NCI-H1092 treated with DMSO at 0.1 percent for 48 hours (cell line): ENCODE data around the gene KHK.
"Not testable (repeated sequence)": the region's sequence is repeated elsewhere in the genome, so short reads cannot be mapped to it uniquely, and the experiment has no call there.

ENCODE experiments used
- DNase-seq: peaks from one replicate; lab custom pipeline; 2025; lab: John Stamatoyannopoulos, UW

The KHK gene

DNA sequence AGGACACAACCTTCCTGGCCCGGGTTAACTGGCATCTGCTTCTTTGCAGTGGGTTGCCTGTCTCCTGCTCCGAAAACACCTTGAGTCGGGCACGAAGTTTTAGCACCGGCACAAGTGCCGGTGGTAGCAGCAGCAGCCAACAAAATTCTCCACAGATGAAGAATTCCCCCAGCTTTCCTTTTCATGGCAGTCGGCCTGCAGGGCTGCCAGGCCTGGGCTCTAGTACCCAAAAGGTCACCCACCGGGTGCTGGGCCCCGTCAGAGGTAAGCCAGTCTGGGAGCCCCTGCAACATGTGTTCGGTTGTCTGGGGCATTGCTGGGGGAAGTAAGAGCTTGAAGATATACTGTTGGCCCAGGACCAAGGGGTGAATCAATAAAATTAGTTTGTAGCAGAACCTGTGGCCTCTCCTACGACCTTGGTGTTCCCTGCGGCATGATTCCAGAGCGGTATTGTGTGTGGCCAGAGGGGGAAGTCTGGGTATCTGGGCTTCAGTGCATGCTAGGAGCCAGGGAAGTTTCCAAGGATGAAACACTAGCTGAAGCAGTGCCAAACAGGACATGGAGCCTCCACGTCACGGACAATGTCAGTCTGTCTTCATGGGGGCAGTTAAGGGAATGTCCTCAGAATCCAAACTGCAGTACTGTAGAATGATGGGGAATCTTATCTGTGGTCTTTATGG, 27.3 kb upstream of the KHK start:
- no peak for DNase-seq

DNA sequence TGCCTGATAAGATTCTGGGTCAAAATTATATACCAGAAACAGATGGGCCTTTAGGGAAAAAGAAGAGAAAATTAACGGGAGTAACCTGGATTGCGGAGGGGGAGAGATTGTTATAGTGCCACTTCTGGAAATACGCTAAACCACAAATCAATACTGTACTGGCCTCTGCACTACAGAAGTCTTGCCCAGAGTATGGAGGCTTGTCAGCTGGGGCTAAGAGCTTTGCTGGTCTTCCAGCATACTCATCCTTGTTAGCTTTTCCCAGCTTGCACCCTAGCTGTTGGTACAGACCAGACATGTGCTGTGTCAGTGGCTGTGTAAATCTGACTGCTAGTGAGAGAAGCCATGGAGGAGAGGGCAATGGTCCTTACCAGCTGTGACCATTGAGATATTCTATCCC, 26.2 kb upstream of the KHK start:
- DNase-seq = no peak

DNA sequence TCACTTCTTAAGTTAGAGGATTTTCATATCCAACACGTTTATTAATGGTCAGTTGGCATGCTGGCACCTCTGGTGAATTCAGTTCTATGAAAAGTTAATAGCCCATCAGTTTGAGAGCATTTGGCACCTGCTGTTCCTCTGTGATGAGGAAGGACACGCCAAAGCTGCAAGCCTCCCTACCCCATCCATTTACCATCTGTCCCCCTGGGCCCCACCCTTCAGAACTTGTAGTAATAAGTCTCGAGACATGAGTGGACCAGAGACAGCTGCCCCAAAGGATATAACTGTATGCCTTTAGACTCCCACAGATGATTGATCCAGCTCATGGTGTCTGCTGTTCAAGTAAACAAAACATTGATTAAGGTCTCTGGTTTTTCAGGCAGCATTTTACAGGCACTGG, 21.4 kb upstream of the KHK start:
- no peak for DNase-seq

DNA sequence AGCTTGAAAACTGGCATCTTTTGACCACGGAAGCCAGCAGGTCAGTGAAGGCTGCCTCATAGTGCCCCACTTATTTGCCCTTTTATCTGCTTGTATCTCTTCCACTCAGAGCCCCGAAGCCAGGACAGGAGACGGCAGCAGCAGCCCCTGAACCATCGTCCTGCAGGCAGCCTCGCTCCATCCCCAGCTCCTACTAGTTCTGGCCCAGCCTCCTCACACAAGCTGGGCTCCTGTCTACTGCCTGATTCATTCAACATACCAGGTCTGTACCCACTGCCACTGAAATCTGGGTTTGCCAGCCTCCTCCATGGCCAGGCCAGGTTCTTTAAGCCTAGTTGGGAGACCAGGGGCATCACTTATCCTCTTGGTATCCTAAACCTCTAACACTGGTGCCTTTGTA, 19.2 kb upstream of the KHK start:
- DNase-seq = no peak

DNA sequence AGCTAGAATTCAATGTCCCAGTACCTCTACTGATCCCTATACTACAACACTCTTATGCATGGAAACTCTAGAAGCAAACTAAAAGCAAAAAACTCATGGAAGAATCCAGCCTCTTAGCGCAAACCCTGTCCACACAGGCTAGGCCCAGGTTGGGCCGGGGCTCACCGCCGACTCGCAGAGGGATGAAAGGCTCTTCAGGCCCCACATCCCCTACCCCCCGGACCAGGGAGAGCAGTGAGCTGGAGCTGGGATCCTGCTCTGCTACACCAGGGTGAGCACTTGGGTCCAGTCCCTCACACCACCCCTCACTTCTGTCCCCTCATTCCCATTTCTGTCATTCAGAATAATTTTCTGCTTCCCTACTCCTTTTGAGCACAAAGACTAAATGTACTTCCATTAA, 17.1 kb upstream of the KHK start:
- no peak for DNase-seq

DNA sequence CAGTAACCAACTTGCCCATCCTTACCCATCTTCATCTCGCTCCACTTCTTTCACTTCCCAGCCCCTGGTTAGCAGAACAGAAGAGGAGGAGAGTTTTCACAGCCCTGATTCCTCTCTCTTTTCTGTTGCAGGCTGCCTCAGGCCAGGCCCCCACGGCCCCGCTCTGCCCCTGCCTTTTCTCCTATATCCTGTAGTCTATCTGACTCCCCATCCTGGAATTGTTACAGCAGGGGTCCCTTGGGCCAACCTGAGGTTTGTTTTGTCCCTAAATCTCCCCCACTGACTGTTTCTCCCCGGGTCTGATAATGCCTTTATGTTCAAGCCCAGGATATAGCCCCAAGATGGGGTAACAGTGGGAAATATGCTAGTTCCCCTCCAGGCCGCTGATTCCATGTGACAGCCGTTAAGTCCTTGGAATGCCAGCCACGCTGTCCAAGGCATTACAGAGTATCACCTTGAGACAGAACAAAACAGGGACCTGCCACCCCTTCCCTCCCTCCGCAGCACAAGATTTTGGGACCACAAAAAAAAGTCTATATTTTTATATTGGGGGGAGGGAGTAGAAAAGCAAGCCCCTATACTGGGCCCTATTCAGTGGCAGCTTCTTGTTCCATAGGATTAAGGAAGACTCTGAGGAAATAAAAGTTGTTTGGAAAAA, 16.5 kb upstream of the KHK start:
- DNase-seq = no peak

DNA sequence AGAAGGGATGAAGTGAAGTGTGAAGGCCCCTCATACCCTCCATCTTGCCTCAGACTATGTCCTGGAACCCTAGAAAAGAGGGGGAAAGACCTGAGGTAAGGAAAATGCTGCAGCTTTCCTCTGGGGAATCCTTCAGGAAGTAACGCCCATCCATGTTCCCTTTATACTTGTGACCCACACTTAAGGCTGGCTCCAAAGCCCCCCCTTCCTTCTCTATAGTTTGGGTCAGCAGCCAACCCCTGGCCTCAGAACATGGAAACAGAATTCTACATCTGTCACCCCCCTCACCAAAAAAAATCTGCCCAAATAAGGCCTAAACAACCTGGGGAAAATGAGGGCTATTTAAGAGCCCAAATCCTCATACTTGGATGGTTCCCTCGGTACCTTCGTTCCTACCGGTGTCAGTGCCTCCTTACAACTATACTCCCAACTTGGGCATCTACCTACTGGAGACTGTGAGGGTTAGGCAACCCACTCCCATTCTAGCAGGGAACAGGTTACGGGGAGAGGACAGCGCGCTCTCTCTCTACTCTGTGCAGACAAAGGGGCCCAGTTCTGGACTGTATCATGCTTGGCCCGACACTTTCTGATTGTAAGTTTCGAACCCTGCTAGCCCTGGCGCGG, 15.8 kb upstream of the KHK start:
- DNase-seq = no peak

DNA sequence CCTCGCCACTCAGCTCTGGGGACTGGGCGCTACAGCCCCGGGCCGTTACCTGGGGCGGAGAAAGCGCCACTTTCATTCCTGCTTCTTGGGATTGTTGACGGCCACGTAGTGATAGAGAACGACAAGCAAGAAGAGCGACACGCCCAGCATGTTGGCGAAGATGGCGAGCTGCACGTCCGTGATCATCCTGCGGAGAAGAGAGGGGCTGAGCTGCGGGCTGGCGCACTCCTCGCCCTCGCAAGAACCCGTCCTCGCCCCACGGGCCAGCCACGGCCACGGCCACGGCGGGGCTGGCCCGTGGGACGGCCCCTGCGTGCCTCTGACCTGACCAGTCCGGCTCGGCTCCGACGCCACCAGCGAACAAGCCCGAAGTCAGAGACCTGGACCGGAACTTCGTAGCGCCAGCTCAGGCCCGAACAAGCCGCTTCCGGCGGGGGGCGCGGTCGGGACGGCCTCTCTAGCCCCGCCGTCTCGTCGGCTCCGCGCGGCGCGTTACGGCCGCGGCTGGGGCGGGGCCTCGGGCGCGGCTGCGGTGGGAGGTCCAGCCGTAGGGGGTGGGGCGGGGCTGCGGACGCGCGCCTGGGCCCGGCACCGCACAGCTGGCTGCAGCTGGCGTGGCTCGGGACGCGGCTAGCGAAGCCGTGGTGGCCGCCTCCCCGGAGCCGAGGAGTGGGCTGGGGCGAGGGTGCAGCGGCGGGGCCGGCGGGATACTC, 15.1 kb upstream of the KHK start, which contains the start of gene OST4:
Gene OST4, minus strand, starts transcription at position 378 of the 713 bp plus-strand sequence.
- DNase-seq = peak; percentile 70

DNA sequence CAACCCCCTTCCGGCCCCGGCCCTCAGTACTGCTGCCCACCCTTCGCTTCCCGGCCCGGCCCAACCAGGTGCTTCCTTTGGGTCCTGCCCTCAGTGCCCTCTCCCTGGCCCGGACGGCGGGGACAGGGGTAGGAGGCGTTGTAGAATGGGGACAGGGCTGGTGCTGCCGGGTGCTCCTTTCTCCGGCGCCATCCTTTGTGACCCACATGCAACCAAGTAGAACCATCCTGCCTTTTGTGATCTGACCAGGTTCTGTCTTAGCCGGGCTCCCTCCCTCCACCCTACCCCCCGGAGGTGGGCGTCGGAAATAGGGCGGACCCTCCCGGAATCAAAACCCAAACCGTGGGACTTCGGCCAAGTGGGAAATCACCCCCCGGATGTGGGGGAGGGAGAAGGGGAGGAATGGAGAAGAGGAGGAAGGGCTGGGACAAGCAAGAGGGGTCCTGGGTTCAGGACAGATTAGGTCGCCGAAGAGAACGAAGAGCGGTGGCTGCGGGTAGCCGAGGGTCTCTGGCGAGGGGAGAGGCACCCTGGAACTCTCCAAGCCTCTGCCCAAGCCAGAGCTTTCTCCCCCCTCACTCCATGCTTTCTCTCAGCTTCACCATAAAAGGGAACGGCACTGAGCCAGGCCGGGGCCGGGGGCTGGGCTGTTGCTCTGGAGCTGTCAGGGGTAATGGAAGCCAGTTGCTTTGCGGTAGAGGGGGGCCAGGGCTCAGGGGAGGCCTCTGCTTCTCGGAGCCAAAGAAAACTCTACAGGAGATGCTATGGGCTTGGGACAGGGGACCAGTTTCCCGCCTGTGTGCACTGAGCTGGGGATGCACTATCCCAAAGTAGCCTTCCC, 14.4 kb upstream of the KHK start:
- peak; percentile 26 for DNase-seq

DNA sequence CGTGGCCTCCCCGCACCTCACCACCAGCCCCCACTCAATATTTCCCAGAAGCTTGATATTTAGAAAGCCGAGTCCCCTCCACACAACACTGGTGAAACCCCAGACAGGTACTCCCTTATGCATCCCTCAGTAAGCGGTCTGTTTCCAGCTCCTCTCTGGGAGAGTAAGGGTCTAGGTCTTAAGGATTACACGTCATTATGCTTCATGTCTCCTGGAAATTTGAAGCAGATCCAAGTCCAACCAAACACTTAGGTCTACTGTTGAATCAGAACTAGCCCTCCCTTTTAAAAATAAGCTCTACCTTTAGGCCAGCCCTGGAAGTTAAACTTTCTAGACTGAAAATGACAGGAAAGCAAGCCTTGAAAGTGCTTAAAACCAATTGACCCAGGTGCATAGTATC, 13.7 kb upstream of the KHK start:
- no peak for DNase-seq

DNA sequence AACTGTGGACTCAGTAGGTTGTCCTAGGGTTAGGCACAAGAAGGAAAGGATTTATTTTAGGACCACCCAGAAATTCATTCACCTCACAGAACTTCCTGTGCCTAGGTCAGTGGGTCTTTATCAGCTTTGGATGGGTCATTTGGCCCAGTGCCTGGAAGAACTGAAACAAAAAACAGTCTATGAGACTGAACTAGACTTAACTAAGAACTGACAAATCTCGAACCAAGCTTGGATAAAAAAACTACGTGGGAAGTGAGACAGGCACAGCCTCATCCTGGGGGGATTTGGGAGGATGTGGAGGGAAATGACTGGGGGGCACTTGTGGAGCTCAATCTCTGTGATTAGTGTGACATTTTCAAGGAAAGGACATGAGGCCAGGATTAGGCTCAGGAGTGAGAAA, 12.8 kb upstream of the KHK start:
- DNase-seq = no peak

DNA sequence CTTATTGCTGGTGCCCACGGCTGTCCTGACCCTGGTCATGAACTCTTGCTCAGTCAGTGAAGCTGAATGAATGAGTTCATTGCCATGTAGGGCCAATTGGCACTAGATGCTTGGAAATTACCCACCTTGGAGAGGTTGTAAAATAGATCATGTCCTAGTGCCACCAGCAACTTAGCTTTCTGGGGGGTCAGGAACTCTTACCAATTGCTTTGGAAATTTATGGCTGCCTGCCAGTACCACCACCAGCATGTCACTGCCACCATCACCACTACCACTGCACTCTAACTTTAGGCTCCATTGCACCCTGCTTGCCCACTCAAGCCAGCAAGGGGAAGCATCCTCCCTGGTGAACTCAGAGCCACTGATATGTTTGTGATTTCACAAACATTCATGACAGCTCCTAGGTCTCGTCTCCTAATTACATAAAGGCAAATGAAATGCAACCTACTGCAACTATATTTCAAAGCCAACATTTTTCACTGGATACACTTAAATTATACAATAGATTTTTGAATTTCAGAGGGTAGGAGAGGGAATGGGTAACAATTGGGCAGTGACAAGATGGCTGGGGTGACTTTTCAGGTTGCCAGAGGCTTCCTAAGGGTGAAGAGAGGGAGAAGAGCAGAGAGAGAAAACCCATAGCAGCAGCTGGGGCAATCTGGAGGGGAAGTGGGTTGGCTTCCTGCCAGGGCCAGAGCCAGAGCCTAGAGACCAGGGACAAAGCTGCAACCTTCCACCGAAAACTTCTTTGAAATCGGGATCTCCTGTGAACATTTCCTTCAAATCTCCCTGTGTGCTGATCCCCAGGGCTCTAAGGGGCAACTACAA, 11.6 kb upstream of the KHK start:
- peak; percentile 29 for DNase-seq

DNA sequence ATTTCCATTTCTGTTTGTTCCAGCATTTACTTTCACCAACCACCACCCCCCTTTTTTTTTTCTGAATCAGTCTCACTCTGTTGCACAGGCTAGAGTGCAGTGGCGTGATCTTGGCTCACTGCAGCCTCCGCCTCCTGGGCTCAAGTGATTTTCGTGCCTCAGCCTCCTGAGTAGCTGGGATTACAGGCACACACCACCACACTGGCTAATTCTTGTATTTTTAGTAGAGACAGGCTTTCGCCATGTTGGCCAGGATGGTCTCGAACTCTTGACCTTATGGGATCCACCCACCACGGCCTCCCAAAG, 11.1 kb upstream of the KHK start:
- not testable (repeated sequence) for DNase-seq

DNA sequence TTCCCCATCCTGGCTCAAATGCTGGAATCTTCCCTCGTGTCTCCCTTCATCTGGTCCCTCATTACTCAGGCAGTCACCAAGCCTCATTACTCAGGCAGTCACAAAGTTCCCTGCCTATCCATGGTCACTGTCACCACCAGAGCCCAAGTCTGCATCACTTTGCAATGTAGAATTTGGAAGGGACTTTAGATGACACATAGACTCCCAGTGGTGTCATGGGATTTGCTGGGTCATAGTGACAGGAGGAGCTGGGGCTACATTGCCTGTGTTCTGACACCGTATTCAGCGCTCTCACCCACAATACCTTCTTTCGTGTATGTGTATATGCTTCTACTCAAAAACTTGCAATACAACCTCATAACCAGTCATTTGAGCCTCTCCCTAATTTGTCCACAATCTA, 10.2 kb upstream of the KHK start:
- DNase-seq = no peak

DNA sequence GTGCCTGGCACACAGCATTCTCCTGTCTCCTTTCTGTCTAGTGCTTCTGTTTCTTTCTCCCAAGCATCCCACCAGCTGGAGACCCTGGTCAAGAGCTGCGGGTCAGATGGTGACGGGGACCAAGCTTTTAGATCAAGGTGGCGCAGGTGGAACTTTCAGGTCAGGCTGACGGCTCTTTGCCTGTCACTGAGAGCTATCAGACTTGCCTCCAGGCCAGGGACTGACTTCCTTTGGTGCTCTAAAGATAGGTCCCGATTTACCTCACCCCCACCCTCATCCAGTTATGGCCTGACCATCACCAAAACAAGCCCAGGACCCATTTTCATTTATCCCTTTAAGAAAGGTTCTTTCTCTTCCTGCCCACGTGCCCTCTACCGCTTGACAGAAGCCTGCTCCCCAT, 9.3 kb upstream of the KHK start:
- DNase-seq = no peak

DNA sequence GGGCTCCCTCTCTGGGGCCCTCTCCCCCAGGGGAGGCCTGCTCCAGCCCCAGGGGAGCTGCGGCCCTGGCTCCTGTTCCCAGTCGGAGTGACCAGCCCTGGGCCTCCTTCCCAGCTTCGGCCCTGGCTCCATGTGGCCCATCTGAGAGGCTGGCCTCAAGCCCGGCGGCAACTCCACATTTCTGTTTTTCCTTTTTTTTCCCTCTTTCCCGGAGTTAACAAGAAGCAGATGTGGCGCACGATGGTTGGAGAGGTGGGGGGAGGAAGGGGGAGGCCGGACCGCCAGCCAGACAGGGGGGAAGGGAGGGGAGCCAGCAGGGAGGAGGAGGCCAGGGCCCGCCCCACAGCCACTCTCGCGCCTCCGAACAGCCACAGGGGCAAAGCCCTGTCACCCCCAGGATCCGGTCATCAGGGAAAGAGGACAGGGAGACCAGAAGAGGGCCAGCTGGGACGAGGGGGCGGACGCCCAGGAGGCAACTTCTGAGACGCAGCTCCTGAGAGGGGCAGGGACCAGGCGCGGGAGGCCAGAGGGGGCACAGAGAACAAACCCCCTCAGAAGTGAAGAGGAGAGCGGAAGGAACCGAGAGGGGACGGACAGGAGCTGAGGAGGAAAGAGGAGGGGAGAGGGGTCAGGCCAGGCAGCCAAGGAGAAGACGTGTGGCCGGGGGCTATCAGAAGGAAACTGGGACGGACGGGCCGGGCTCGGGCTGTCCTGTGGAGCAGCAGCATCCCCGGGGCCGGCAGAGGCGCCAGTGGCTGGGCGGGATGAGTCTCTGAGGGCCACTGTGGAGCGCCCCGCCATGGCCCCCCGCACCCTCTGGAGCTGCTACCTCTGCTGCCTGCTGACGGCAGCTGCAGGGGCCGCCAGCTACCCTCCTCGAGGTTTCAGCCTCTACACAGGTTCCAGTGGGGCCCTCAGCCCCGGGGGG, 8.0 kb upstream of the KHK start, which contains the start of gene EMILIN1:
Gene EMILIN1, plus strand, starts transcription at position 349 of the 928 bp plus-strand sequence. Its CDS starts 451 bp downstream, at position 800.
- DNase-seq = no peak

DNA sequence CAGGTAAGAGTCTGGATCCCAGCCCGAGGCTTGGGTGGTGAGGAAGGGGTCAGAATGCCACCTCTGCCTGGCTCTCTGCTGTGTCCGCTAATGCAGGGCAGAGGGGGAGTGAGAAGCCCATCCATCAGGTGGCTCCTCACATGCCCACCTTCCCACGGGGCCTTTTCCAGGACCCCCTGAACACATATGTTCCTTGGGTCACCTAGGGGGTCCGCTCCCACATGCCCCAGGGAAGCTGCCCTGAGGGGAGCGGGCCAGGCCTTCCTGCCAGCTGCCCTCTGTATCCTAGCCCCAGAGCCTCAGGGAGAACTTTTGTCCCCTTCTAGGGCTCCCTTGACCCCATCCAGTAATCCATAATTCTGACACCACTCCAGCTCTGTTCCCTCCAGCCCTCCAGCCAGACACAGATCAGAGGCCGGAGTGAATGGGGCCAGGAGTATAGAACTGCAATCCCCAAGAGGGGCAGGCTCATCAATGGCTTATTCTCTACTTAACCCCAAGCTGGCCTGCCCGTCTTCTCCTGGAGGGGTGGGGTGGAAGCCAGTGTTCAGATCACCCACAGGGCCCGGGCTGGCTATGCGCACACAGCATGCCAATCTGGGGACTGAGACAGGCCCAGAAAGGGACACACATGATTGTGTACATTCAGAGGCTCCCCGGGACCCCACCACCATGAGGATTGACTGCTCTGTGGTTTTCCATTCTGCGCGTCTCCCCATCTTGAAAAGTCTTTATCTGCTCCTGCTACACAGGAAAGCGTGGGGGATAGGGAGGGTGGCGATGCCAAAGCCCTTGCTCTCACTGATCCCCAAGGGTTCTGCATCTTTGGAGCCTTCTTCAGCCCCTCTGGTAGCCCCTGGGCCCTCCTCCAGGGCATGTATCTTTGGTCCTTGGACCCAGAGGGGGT, 7.1 kb upstream of the KHK start:
- no peak for DNase-seq

DNA sequence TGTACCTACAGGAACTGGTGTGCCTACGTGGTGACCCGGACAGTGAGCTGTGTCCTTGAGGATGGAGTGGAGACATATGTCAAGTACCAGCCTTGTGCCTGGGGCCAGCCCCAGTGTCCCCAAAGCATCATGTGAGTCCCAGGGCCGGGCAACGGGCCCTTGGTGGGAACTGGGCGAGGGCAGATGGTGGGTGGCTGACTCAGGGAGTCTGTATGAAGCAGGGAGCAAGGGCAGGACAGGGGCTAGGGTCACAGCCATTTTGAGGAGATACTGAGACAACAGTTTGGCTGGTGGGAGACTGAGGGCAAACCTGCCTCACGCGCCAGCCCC, 6.5 kb upstream of the KHK start:
- no peak for DNase-seq

DNA sequence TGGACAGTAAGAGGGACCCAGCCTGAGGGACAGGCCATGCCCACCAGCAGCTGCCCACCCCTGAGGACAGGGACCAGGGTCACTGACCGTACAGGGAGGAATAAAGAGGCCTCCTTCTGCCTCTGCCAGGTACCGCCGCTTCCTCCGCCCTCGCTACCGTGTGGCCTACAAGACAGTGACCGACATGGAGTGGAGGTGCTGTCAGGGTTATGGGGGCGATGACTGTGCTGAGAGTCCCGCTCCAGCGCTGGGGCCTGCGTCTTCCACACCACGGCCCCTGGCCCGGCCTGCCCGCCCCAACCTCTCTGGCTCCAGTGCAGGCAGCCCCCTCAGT, 6.0 kb upstream of the KHK start:
- no peak for DNase-seq
